Mesendoderm (in vitro differentiated cells): ENCODE measurements around the gene STK33.

Source experiments
- DNase-seq: peaks from one replicate; pipeline ENCODE4 v3.0.0; 2013
- H2AK5ac ChIP-seq: 2 replicates; pipeline ENCODE4 v1.6.1; 2013; ENCODE audit warnings: low read length, inconsistent platforms
- H2BK120ac ChIP-seq: 2 replicates; pipeline ENCODE4 v1.6.1; 2013; ENCODE audit warnings: low read depth, mild to moderate bottlenecking, low read length, moderate library complexity, mixed read lengths
- H2BK15ac ChIP-seq: replicated peaks from 2 replicates; pipeline ENCODE4 v1.6.1; 2013; ENCODE audit warnings: low read depth, mild to moderate bottlenecking, moderate library complexity
- H2BK5ac ChIP-seq: 2 replicates; pipeline ENCODE4 v1.6.1; 2013; ENCODE audit warnings: low read length, inconsistent platforms
- H3K18ac ChIP-seq: 2 replicates; pipeline ENCODE4 v1.6.1; 2013; ENCODE audit warnings: mild to moderate bottlenecking, low read length, mixed read lengths
- H3K23ac ChIP-seq: one replicate; pipeline ENCODE4 v1.6.1; 2013; ENCODE audit warnings: low read length
- H3K27ac ChIP-seq: 2 replicates; pipeline ENCODE4 v1.5.1; 2013; ENCODE audit warnings: low read depth, mild to moderate bottlenecking, inconsistent platforms, low read length, moderate library complexity
- H3K27me3 ChIP-seq: 2 replicates; pipeline ENCODE4 v1.6.1; 2013; ENCODE audit warnings: low read length, control low read depth, mild to moderate bottlenecking, inconsistent platforms; ENCODE audit not compliant: insufficient read depth, poor library complexity
- H3K36me3 ChIP-seq: 2 replicates; pipeline ENCODE4 v1.6.1; 2013; ENCODE audit warnings: low read length, inconsistent platforms; ENCODE audit not compliant: control insufficient read depth, insufficient read depth
- H3K4ac ChIP-seq: one replicate; pipeline ENCODE4 v1.6.1; 2013; ENCODE audit warnings: low read depth, mild to moderate bottlenecking, low read length, moderate library complexity
- H3K4me1 ChIP-seq: 2 replicates; pipeline ENCODE4 v1.6.1; 2013; ENCODE audit warnings: low read depth, low read length, inconsistent platforms; ENCODE audit not compliant: control insufficient read depth
- H3K4me2 ChIP-seq: 2 replicates; pipeline ENCODE4 v1.6.1; 2013; ENCODE audit warnings: low read length
- H3K4me3 ChIP-seq: 2 replicates; pipeline ENCODE4 v1.5.1; 2013; ENCODE audit warnings: mild to moderate bottlenecking, low read length
- H3K56ac ChIP-seq: one replicate; pipeline ENCODE4 v1.6.1; 2013; ENCODE audit warnings: low read length
- H3K79me1 ChIP-seq: 2 replicates; pipeline ENCODE4 v1.6.1; 2013; ENCODE audit warnings: low read length, inconsistent platforms
- H3K79me2 ChIP-seq: 2 replicates; pipeline ENCODE4 v1.6.1; 2013; ENCODE audit warnings: mild to moderate bottlenecking, low read length; ENCODE audit not compliant: control insufficient read depth, insufficient read depth
- H3K9ac ChIP-seq: 2 replicates; pipeline ENCODE4 v1.6.1; 2013; ENCODE audit warnings: low read length, inconsistent platforms
- H4K5ac ChIP-seq: one replicate; pipeline ENCODE4 v1.6.1; 2013; ENCODE audit warnings: low read length
- H4K8ac ChIP-seq: one replicate; pipeline ENCODE4 v1.6.1; 2013; ENCODE audit warnings: low read depth, mild to moderate bottlenecking, control low read depth, low read length, moderate library complexity
- WGBS: extraction: QIAGEN DNeasy Blood & Tissue Kit; methylation state at CpG from one replicate; pipeline ENCODE4 v1.1.7; 2013; ENCODE audit warnings: low lambda C conversion rate, missing lambda C conversion rate; ENCODE audit not compliant: insufficient coverage; ENCODE audit errors: extremely low coverage; 5-methylcytosine and 5-hydroxymethylcytosine counted together

STK33 gene

DNA sequence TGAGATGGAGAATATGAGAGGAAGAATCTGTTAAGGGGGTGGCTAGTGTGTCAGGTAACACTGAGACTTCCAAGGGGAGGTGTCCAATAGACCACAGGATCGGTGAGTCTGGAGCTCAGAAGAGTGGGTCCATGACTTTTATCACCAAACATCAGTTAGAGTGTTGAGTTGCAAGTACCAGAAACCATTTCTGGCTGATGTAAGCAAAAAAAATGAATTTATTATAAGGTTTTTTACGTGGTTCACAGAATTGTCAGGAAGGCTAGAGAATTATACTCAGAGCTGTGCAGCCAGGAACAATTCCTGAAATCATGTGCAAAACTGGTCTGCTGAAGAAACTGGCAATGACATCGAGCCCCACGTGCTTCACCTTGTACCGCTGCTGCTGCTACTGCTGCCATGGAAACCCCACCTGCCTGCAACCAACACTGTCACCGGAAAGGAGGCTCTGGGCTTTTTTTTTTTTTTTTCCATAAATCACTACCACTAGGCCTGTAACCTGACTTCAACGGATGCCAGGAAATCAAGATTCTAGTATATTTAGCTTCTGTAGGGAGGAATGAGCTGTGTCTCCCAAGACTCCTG, 16.6 kb upstream of the STK33 start:
- H3K79me2 ChIP-seq, result no peaks in the 10 kb centered on the region
- WGBS, result no CpG with 5 or more reads among the region's 7 CpGs
- no peaks in the 10 kb centered on the region for H3K36me3 ChIP-seq
- H3K23ac ChIP-seq, result no peak overlapping the region
- no peak overlapping the region for H2BK15ac ChIP-seq
- H3K56ac ChIP-seq, result no peak overlapping the region
- H3K4me1 ChIP-seq, result no peaks in the 10 kb centered on the region
- H3K27me3 ChIP-seq, result no peaks in the 10 kb centered on the region
- H2BK120ac ChIP-seq, result no peak overlapping the region
- no peak overlapping the region for H3K4ac ChIP-seq
- H4K8ac ChIP-seq, result no peak overlapping the region
- no peak overlapping the region for H2AK5ac ChIP-seq
- H4K5ac ChIP-seq, result no peak overlapping the region
- no peak overlapping the region for H3K9ac ChIP-seq
- H3K27ac ChIP-seq, result no peak overlapping the region
- no peak overlapping the region for H3K18ac ChIP-seq
- no peak overlapping the region for H3K4me3 ChIP-seq
- H2BK5ac ChIP-seq, result no peak overlapping the region
- peak; percentile 65 for DNase-seq
- no peaks in the 10 kb centered on the region for H3K79me1 ChIP-seq
- no peak overlapping the region for H3K4me2 ChIP-seq

DNA sequence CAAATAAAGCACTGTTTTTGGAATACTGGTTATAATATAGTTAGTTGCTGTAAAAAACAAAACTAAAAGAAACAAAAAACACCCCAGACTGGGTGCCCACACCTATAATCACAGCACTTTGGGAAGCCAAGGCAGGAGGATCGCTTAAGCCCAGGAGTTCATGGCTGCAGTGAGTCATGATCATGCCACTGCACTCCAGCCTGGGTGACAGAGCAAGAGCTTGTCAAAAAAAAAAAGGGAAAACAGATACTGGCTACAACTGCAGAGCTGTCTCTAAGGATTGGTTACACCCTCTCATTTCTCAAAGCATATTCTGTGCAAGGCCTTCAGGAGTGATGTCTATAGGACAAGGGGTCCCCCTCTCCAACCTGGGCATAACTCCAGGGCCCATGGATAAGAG, 14.6 kb upstream of the STK33 start:
- no peak overlapping the region for H3K4me3 ChIP-seq
- no peak overlapping the region for H4K5ac ChIP-seq
- no peak overlapping the region for H2BK15ac ChIP-seq
- no peak overlapping the region for H3K56ac ChIP-seq
- H3K4me1 ChIP-seq, result no peaks in the 10 kb centered on the region
- no peak overlapping the region for H3K4me2 ChIP-seq
- no peaks in the 10 kb centered on the region for H3K36me3 ChIP-seq
- H2BK120ac ChIP-seq, result no peak overlapping the region
- no peak overlapping the region for H2AK5ac ChIP-seq
- WGBS, result no CpG with 5 or more reads among the region's 1 CpG
- no peaks in the 10 kb centered on the region for H3K27me3 ChIP-seq
- no peak overlapping the region for H3K18ac ChIP-seq
- no peak overlapping the region for H2BK5ac ChIP-seq
- DNase-seq, result no peak
- no peak overlapping the region for H3K27ac ChIP-seq
- H3K79me2 ChIP-seq, result no peaks in the 10 kb centered on the region
- H3K9ac ChIP-seq, result no peak overlapping the region
- H4K8ac ChIP-seq, result no peak overlapping the region
- no peak overlapping the region for H3K4ac ChIP-seq
- no peak overlapping the region for H3K23ac ChIP-seq
- no peaks in the 10 kb centered on the region for H3K79me1 ChIP-seq

DNA sequence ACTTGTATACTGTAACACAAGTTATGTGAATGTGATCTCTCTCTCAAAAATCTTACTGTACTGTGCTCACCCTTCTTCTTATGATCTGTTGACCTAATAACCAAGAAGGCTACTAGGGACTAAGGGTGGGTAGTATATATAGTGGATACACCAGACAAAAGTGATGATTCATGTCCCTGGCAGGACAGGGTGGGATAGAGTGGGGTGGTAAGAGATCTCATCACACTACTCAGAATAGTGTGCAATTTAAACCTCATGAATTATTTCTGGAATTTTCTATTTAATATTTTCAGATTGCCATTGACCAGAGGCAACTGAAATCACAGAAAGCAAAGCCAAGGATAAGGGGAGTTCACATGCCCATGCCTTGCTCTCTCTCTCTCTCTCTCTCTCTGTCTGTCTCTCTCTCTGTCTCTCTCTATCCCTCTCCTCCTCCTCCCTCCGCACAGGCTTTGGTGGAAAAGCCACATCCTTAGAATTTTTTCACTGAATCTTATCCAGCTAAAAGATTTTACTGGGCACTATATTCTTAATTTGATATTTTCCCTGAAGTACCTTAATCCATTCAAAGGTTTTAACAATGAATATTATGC, 12.0 kb upstream of the STK33 start:
- Histone ChIP-seq H3K27ac (no peak overlapping the region), H2BK120ac (no peak overlapping the region), H3K56ac (no peak overlapping the region), H2AK5ac (no peak overlapping the region), H2BK5ac (no peak overlapping the region), H3K79me2 (no peaks in the 10 kb centered on the region), H3K4ac (no peak overlapping the region), H3K18ac (no peak overlapping the region), H3K4me1 (no peaks in the 10 kb centered on the region), H3K79me1 (no peaks in the 10 kb centered on the region), H3K27me3 (no peaks in the 10 kb centered on the region), H3K9ac (no peak overlapping the region), H2BK15ac (no peak overlapping the region), H4K5ac (no peak overlapping the region), H3K4me2 (no peak overlapping the region), H4K8ac (no peak overlapping the region), H3K36me3 (no peaks in the 10 kb centered on the region), H3K23ac (no peak overlapping the region), H3K4me3 (no peak overlapping the region)
- DNase-seq, result no peak
- WGBS, result no CpG with 5 or more reads among the region's 1 CpG

DNA sequence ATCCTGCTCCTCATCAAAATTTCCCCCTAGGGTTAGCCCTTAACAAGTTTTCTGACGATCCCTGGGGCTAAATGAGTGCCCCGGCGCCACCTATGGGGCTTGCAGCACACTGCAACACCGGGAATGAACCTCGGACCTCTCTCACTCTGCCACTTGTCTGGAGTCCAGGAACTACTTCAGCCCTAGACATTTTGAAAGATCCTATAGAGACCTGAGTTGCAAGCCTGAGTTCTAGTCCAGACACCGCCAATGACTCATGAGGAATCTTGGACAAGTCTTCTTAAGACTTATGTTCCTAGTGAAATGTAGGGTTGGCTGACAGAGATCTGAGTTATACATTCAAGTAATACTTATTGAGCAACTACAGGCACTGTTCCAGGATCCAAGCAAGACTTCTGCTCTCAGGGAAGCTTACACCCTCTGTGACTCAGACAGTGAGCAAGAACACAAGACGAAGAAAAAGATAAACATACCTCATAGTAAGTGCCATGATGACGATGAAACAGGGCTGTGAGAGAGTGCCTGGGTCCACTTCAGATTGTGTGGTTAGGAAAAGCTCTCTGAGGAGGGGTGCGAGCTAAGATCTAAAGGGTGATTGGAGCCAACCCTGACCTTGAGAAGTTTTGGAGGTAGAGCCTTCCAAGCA, 10.2 kb upstream of the STK33 start:
- H3K27ac ChIP-seq, result no peak overlapping the region
- H3K4me2 ChIP-seq, result no peak overlapping the region
- H3K18ac ChIP-seq, result no peak overlapping the region
- no peak overlapping the region for H2AK5ac ChIP-seq
- no peaks in the 10 kb centered on the region for H3K36me3 ChIP-seq
- H3K4me1 ChIP-seq, result no peaks in the 10 kb centered on the region
- no peak overlapping the region for H3K9ac ChIP-seq
- H3K4ac ChIP-seq, result no peak overlapping the region
- H3K79me2 ChIP-seq, result no peaks in the 10 kb centered on the region
- H2BK5ac ChIP-seq, result no peak overlapping the region
- no peak overlapping the region for H3K4me3 ChIP-seq
- H3K56ac ChIP-seq, result no peak overlapping the region
- H4K8ac ChIP-seq, result no peak overlapping the region
- no CpG with 5 or more reads among the region's 9 CpGs for WGBS
- H2BK120ac ChIP-seq, result no peak overlapping the region
- H4K5ac ChIP-seq, result no peak overlapping the region
- H2BK15ac ChIP-seq, result no peak overlapping the region
- no peak overlapping the region for H3K23ac ChIP-seq
- H3K79me1 ChIP-seq, result no peaks in the 10 kb centered on the region
- no peaks in the 10 kb centered on the region for H3K27me3 ChIP-seq
- DNase-seq, result peak; percentile 75

DNA sequence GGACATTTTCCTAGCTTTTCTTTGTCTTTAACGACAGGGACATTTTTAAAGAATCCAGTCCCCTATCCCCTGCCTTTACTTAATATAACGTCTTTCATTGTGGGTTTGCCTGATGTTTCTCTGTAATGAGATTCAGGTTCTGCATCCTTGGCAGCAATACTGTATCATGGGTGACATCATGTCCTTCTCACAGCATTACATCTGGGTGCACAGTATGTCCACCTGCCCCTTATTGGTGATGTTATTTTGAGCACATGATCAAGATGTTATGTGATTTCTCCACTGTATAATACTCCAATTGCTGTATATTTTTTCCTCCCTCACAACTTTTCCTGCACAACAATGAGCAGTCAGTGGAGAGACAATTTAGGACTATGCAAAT, 9.7 kb upstream of the STK33 start:
- H3K36me3 ChIP-seq, result no peaks in the 10 kb centered on the region
- H3K27ac ChIP-seq, result no peak overlapping the region
- H3K4me1 ChIP-seq, result no peaks in the 10 kb centered on the region
- no peak overlapping the region for H3K4me3 ChIP-seq
- H3K23ac ChIP-seq, result no peak overlapping the region
- H3K79me2 ChIP-seq, result no peaks in the 10 kb centered on the region
- no peak overlapping the region for H3K4ac ChIP-seq
- no CpG with 5 or more reads among the region's 2 CpGs for WGBS
- H3K9ac ChIP-seq, result no peak overlapping the region
- H2BK5ac ChIP-seq, result no peak overlapping the region
- H3K79me1 ChIP-seq, result no peaks in the 10 kb centered on the region
- H2AK5ac ChIP-seq, result no peak overlapping the region
- H2BK15ac ChIP-seq, result no peak overlapping the region
- H3K27me3 ChIP-seq, result no peaks in the 10 kb centered on the region
- no peak overlapping the region for H3K18ac ChIP-seq
- no peak overlapping the region for H3K4me2 ChIP-seq
- no peak for DNase-seq
- H2BK120ac ChIP-seq, result no peak overlapping the region
- no peak overlapping the region for H4K5ac ChIP-seq
- H3K56ac ChIP-seq, result no peak overlapping the region
- no peak overlapping the region for H4K8ac ChIP-seq
